ENCODE measurements around the gene TNF. TPM values are rescaled to one million over a fixed set of nuclear protein-coding genes. Genes with fewer than 3 reads are reported as not detected.

Gene TNF
- total and polyA plus RNA-seq, 2 of the 13 experiments (the other 11 are each of a cell fraction or from before 2014, with no cell fraction given): not detected

DNA sequence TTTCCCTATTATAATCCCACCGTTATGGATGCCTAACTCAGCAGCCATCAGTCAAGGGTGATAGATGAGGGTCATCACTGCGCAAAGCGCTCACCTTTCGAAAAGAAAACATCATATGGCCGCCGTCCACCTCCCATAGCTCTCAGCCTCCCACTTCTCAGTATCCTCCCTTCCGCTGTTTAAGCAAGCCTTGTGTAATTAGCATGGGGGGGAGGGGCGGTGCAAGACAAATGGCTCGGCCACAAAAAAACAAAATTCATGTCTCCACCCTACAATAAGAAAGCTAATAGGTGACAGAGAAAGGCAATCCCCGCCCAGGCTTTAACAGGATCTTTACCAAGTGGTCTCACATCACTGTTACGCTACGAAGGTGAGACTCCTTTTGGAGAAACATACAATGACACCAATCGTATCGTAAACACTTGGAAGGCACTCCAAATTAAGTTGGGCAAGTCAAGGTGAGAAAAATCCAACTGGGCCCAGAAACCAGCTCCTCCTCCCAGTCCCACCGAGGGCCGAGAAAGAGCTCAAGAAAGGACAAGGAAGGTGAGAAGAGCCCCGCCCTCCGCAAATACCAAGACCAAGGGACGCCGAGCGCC lies 34.2 kb upstream of the TNF start:
- H3K9me3 ChIP-seq (ENCODE audit: low read length): no peaks in the 10 kb centered on the region
- intact Hi-C loops (cut with micrococcal nuclease; ENCODE audit: unreplicated experiment) (loop anchor here (10.0 kb wide), 1 partner anchor 114 kb away; the partner anchor contains the start of genes APOM and BAG6), in situ Hi-C loops (cut with HindIII; ENCODE audit: extremely low pct_ligation_motif_present, low pct_unique_long_range_greater_than_20kb) (no loop called here)
- ChIA-PET CTCF (ENCODE audit: low intra/inter-chr PET ratio, low total read pairs) (no interaction called here), POLR2A (interaction anchor here (0.8 to 6.9 kb wide), 30 partner anchors 7 to 627 kb away, joined by 3 to 123 read pairs (median 6); partner anchors contain the start of genes AIF1, APOM, BAG6 and C6orf47)
- peaks cover 63% of the 10 kb centered on the region for H3K79me2 ChIP-seq (ENCODE audit: insufficient read depth, low read length)
- ATAC-seq (peak; percentile 5; the same call in 1 of the 3 replicates), FAIRE-seq (no peak), DNase-seq (ENCODE audit: low spot score) (peak; percentile 63)
- H3K27ac ChIP-seq (ENCODE audit: extremely low read length, insufficient read depth, low read length): peak overlapping the region; percentile 95
- no peaks in the 10 kb centered on the region; a peak in 2 of 5 replicates for H3K27me3 ChIP-seq (ENCODE audit: control insufficient read depth in 1 of 2, insufficient read depth in 2 of 2, low read length in 2 of 2)
- H3K9ac ChIP-seq (ENCODE audit: insufficient read depth, low read depth, low read length): peak overlapping the region; percentile 96
- H2AFZ ChIP-seq (ENCODE audit: low read length): no peak overlapping the region
- peak overlapping the region; percentile 99 for H3K4me2 ChIP-seq (ENCODE audit: low read depth, low read length)
- peaks cover 59% of the 10 kb centered on the region for H3K4me1 ChIP-seq (ENCODE audit: insufficient read depth, low read length)
- 1% methylated on average over 21 of the region's 21 CpGs for WGBS (ENCODE audit: low lambda C conversion rate)
- peak overlapping the region; percentile 66 to 99 (median 83) for H3K4me3 ChIP-seq (replicated peaks in 1 of 3; ENCODE audit: insufficient read depth in 1 of 3, low read depth in 2 of 3, low read length in 3 of 3)
- H4K20me1 ChIP-seq (ENCODE audit: insufficient read depth, low read length): peaks cover 48% of the 10 kb centered on the region
- H3K36me3 ChIP-seq (replicated peaks in 1 of 2; ENCODE audit: control insufficient read depth in 1 of 2, insufficient read depth in 2 of 2, low read length in 2 of 2): peaks cover 17 to 42% of the 10 kb centered on the region in 2 experiments
- TSS peak; percentile 72 for BruUV-seq (replicated peaks)
- TF ChIP-seq ZNF331 (CRISPR knock-in tag; IDR thresholded peaks at IDR 0.05) (0 out of 2 replicates have a peak, but pooled peaks have one; percentile 14), ZNF83 (CRISPR knock-in tag; IDR thresholded peaks at IDR 0.05; ENCODE audit: borderline replicate concordance) (0 out of 2 replicates have a peak, but pooled peaks have one; percentile 63), ZNF12 (CRISPR knock-in tag; IDR thresholded peaks at IDR 0.05) (0 out of 2 replicates have a peak, but pooled peaks have one; percentile 46), NAIF1 (CRISPR knock-in tag; IDR thresholded peaks at IDR 0.05; ENCODE audit: borderline replicate concordance) (no peak), ARHGAP35 (CRISPR knock-in tag; IDR thresholded peaks at IDR 0.05; ENCODE audit: borderline replicate concordance) (no peak), ZNF468 (CRISPR knock-in tag; IDR thresholded peaks at IDR 0.05) (peak; percentile 23; the same call in 1 of the 2 replicates), ZNF7 (CRISPR knock-in tag; IDR thresholded peaks at IDR 0.05) (0 out of 2 replicates have a peak, but pooled peaks have one; percentile 19)
- TF ChIP-seq, protein P1, sequence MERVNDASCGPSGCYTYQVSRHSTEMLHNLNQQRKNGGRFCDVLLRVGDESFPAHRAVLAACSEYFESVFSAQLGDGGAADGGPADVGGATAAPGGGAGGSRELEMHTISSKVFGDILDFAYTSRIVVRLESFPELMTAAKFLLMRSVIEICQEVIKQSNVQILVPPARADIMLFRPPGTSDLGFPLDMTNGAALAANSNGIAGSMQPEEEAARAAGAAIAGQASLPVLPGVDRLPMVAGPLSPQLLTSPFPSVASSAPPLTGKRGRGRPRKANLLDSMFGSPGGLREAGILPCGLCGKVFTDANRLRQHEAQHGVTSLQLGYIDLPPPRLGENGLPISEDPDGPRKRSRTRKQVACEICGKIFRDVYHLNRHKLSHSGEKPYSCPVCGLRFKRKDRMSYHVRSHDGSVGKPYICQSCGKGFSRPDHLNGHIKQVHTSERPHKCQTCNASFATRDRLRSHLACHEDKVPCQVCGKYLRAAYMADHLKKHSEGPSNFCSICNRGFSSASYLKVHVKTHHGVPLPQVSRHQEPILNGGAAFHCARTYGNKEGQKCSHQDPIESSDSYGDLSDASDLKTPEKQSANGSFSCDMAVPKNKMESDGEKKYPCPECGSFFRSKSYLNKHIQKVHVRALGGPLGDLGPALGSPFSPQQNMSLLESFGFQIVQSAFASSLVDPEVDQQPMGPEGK (CRISPR knock-in tag; IDR thresholded peaks at IDR 0.05): peak; percentile 43; the same call in 1 of the 2 replicates
- TF ChIP-seq, protein P2, sequence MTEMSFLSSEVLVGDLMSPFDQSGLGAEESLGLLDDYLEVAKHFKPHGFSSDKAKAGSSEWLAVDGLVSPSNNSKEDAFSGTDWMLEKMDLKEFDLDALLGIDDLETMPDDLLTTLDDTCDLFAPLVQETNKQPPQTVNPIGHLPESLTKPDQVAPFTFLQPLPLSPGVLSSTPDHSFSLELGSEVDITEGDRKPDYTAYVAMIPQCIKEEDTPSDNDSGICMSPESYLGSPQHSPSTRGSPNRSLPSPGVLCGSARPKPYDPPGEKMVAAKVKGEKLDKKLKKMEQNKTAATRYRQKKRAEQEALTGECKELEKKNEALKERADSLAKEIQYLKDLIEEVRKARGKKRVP (CRISPR knock-in tag; IDR thresholded peaks at IDR 0.05): 0 out of 4 replicates have a peak, but pooled peaks of 1 of the 2 experiments have one; percentile 14
- TF ChIP-seq, protein P3, sequence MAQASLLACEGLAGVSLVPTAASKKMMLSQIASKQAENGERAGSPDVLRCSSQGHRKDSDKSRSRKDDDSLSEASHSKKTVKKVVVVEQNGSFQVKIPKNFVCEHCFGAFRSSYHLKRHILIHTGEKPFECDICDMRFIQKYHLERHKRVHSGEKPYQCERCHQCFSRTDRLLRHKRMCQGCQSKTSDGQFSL (CRISPR knock-in tag; IDR thresholded peaks at IDR 0.05): 0 out of 2 replicates have a peak, but pooled peaks have one; percentile 10
- TF ChIP-seq, protein P4, sequence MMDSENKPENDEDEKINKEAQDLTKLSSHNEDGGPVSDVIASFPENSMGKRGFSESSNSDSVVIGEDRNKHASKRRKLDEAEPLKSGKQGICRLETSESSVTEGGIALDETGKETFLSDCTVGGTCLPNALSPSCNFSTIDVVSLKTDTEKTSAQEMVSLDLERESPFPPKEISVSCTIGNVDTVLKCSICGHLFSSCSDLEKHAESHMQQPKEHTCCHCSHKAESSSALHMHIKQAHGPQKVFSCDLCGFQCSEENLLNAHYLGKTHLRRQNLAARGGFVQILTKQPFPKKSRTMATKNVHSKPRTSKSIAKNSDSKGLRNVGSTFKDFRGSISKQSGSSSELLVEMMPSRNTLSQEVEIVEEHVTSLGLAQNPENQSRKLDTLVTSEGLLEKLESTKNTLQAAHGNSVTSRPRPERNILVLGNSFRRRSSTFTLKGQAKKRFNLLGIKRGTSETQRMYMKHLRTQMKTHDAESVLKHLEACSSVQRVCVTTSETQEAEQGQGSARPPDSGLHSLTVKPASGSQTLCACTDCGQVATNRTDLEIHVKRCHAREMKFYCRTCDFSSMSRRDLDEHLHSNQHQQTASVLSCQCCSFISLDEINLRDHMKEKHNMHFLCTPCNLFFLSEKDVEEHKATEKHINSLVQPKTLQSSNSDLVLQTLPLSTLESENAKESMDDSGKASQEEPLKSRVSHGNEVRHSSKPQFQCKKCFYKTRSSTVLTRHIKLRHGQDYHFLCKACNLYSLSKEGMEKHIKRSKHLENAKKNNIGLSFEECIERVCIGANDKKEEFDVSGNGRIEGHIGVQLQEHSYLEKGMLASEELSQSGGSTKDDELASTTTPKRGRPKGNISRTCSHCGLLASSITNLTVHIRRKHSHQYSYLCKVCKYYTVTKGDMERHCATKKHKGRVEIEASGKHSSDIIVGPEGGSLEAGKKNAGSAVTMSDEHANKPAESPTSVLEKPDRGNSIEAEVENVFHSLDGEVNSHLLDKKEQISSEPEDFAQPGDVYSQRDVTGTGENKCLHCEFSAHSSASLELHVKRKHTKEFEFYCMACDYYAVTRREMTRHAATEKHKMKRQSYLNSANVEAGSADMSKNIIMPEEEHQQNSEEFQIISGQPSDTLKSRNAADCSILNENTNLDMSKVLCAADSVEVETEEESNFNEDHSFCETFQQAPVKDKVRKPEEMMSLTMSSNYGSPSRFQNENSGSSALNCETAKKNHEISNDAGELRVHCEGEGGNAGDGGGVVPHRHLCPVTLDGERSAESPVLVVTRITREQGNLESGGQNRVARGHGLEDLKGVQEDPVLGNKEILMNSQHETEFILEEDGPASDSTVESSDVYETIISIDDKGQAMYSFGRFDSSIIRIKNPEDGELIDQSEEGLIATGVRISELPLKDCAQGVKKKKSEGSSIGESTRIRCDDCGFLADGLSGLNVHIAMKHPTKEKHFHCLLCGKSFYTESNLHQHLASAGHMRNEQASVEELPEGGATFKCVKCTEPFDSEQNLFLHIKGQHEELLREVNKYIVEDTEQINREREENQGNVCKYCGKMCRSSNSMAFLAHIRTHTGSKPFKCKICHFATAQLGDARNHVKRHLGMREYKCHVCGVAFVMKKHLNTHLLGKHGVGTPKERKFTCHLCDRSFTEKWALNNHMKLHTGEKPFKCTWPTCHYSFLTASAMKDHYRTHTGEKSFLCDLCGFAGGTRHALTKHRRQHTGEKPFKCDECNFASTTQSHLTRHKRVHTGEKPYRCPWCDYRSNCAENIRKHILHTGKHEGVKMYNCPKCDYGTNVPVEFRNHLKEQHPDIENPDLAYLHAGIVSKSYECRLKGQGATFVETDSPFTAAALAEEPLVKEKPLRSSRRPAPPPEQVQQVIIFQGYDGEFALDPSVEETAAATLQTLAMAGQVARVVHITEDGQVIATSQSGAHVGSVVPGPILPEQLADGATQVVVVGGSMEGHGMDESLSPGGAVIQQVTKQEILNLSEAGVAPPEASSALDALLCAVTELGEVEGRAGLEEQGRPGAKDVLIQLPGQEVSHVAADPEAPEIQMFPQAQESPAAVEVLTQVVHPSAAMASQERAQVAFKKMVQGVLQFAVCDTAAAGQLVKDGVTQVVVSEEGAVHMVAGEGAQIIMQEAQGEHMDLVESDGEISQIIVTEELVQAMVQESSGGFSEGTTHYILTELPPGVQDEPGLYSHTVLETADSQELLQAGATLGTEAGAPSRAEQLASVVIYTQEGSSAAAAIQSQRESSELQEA (CRISPR knock-in tag; IDR thresholded peaks at IDR 0.05; ENCODE audit: not compliant biosample characterization): peak; percentile 84
